ENCODE results near the gene ZFAND2B. TPM values are rescaled to one million over a fixed set of nuclear protein-coding genes. Genes with fewer than 3 reads are reported as not detected.

The ZFAND2B gene
- total and polyA plus RNA-seq, 9 donors, result 14.3 to 45.6 (median 32.1) TPM

GRCh38 chr2:219213026-219213415 is 6.4 kb downstream of the ZFAND2B start:
- WGBS, 3 donors, result 85 to 89% (median 85%) methylated on average over 8 of the region's 8 CpGs
- intact Hi-C loops (cut with DNase I), result no loop called here

GRCh38 chr2:219213486-219214071 is 7.0 kb downstream of the ZFAND2B start:
- Histone ChIP-seq H3K27ac (no peak overlapping the region), H3K9me3 (no peaks in the 10 kb centered on the region), H3K4me3 (no peak overlapping the region), H3K36me3 (no peaks in the 10 kb centered on the region), H3K4me1 (ENCODE audit: insufficient read depth) (no peaks in the 10 kb centered on the region), H3K27me3 (no peaks in the 10 kb centered on the region)
- intact Hi-C loops (cut with DNase I), result no loop called here
- no peak for TF ChIP-seq POLR2A (IDR thresholded peaks at IDR 0.05)
- TF ChIP-seq, protein P1, sequence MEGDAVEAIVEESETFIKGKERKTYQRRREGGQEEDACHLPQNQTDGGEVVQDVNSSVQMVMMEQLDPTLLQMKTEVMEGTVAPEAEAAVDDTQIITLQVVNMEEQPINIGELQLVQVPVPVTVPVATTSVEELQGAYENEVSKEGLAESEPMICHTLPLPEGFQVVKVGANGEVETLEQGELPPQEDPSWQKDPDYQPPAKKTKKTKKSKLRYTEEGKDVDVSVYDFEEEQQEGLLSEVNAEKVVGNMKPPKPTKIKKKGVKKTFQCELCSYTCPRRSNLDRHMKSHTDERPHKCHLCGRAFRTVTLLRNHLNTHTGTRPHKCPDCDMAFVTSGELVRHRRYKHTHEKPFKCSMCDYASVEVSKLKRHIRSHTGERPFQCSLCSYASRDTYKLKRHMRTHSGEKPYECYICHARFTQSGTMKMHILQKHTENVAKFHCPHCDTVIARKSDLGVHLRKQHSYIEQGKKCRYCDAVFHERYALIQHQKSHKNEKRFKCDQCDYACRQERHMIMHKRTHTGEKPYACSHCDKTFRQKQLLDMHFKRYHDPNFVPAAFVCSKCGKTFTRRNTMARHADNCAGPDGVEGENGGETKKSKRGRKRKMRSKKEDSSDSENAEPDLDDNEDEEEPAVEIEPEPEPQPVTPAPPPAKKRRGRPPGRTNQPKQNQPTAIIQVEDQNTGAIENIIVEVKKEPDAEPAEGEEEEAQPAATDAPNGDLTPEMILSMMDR (IDR thresholded peaks at IDR 0.05), result no peak
- TF ChIP-seq EP300 (IDR thresholded peaks at IDR 0.05), result no peak
- DNase-seq, result peak in 1 of 5 donors; percentile 15
- WGBS, 3 donors, result 91 to 95% (median 94%) methylated on average over 10 of the region's 10 CpGs

More at GRCh38 chr2:219213026-219213415, 6.4 kb downstream of the ZFAND2B start:
- Histone ChIP-seq H3K36me3 (no peaks in the 10 kb centered on the region), H3K9me3 (no peaks in the 10 kb centered on the region), H3K4me3 (no peak overlapping the region), H3K27ac (no peak overlapping the region), H3K27me3 (no peaks in the 10 kb centered on the region), H3K4me1 (ENCODE audit: insufficient read depth) (peaks cover 1% of the 10 kb centered on the region)
- TF ChIP-seq POLR2A (IDR thresholded peaks at IDR 0.05) (no peak), EP300 (IDR thresholded peaks at IDR 0.05) (no peak)
- TF ChIP-seq, protein P1 (IDR thresholded peaks at IDR 0.05), result no peak
- peak in 1 of 5 donors; percentile 7 for DNase-seq

DNA sequence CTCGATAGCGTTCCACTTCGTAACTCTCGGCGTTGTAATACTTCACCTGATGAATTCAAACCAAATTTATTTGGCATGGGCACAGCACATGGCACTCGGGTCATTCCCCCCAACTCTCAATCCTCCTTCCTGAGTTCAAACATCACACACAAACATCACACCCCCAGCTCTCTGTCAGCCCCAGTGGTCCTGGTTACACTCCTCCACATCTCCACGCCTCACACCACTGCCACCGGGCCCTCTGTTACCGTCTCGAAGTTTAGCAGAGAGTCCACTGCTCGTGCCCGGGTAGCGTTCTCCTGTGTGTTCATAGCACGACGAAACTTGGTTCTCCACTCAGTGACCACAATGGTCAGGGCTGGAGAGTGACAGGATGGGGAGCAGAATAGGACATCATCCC is 7.6 kb downstream of the ZFAND2B start:
- Histone ChIP-seq H3K27ac (no peak overlapping the region), H3K4me3 (no peak overlapping the region), H3K4me1 (ENCODE audit: insufficient read depth) (no peaks in the 10 kb centered on the region), H3K27me3 (no peaks in the 10 kb centered on the region), H3K9me3 (no peaks in the 10 kb centered on the region), H3K36me3 (no peaks in the 10 kb centered on the region)
- DNase-seq, result no peak
- WGBS, 3 donors, result 92 to 94% (median 93%) methylated on average over 15 of the region's 15 CpGs
- intact Hi-C loops (cut with DNase I), result no loop called here
- TF ChIP-seq EP300 (IDR thresholded peaks at IDR 0.05), result no peak
- TF ChIP-seq POLR2A (IDR thresholded peaks at IDR 0.05), result no peak
- TF ChIP-seq, protein P1 (IDR thresholded peaks at IDR 0.05), result no peak

DNA sequence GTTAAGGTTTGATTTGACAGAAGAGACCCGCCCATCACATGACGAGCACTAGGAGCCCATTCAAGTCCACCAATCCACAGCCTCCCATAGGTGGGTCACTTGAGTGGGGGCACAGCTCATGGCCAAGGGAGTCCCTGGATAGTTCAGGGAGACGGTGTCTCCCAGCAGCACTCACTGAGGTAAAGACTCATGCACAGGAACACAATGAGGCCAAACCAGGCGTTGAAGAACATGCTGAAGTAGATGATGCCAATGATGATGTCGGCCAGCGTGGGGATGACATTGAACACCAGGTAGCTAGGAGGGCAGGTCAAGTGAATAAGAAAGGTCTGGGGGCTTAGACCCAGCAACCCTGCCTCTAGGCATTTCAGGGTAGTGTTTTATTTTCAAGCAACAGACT is 8.2 kb downstream of the ZFAND2B start:
- intact Hi-C loops (cut with DNase I), result loop anchor here in 2 of 4 donors (5.0 kb wide), 2 partner anchors 32 to 37 kb away; partner anchors contain the start of genes CNPPD1 (in 1 of the 2) and RETREG2 (in 1 of the 2)
- H3K27me3 ChIP-seq, result no peaks in the 10 kb centered on the region
- no peaks in the 10 kb centered on the region for H3K9me3 ChIP-seq
- TF ChIP-seq EP300 (IDR thresholded peaks at IDR 0.05) (no peak), POLR2A (IDR thresholded peaks at IDR 0.05) (no peak)
- TF ChIP-seq, protein P1 (IDR thresholded peaks at IDR 0.05), result no peak
- no peak overlapping the region for H3K4me3 ChIP-seq
- no peaks in the 10 kb centered on the region for H3K36me3 ChIP-seq
- H3K4me1 ChIP-seq (ENCODE audit: insufficient read depth), result peaks cover 2% of the 10 kb centered on the region
- 86 to 88% (median 87%) methylated on average over 6 of the region's 6 CpGs for WGBS, 3 donors
- DNase-seq, result no peak
- H3K27ac ChIP-seq, result no peak overlapping the region
